Osteocyte (in vitro differentiated cells): Measurements from ENCODE around the gene TMEM87B. TPM values are rescaled to one million over a fixed set of nuclear protein-coding genes. Genes with fewer than 3 reads are reported as not detected.

ENCODE experiments used
- DNase-seq: peaks from one replicate; pipeline ENCODE4 v3.0.0; 2021; ENCODE audit warnings: mixed read lengths; ENCODE audit not compliant: unreplicated experiment; ENCODE audit errors: extremely low spot score
- H3K27ac Mint-ChIP-seq: one replicate; pipeline ENCODE4 v1.8.0; 2021; ENCODE audit warnings: mild to moderate bottlenecking, mixed read lengths; ENCODE audit not compliant: unreplicated experiment
- H3K27me3 Mint-ChIP-seq: one replicate; pipeline ENCODE4 v1.8.0; 2021; ENCODE audit warnings: mixed read lengths; ENCODE audit not compliant: unreplicated experiment
- H3K36me3 Mint-ChIP-seq: one replicate; pipeline ENCODE4 v1.8.0; 2021; ENCODE audit warnings: mixed read lengths; ENCODE audit not compliant: unreplicated experiment
- H3K4me1 Mint-ChIP-seq: one replicate; pipeline ENCODE4 v1.8.0; 2021; ENCODE audit warnings: mixed read lengths; ENCODE audit not compliant: unreplicated experiment
- H3K4me3 Mint-ChIP-seq: one replicate; pipeline ENCODE4 v1.8.0; 2021; ENCODE audit warnings: mild to moderate bottlenecking, moderate library complexity, mixed read lengths; ENCODE audit not compliant: unreplicated experiment
- H3K9me3 Mint-ChIP-seq: one replicate; pipeline ENCODE4 v1.8.0; 2021; ENCODE audit warnings: mixed read lengths; ENCODE audit not compliant: unreplicated experiment
- CTCF ChIP-seq: fragments of 200-600 bp; sonication (generic); IDR thresholded peaks from 2 replicates; pipeline ENCODE4 v1.5.0; 2021; ENCODE audit warnings: antibody characterized with exemption, mild to moderate bottlenecking, moderate library complexity
- total RNA-seq: library from RNA; stranded (reverse); gene quantifications from 2 replicates; pipeline ENCODE4 v1.2.1, GENCODE V29; 2021

Gene TMEM87B
- total RNA-seq, 1 donor from 2014 or later = 10.4 TPM

- H3K27me3 Mint-ChIP-seq = no peaks in the 10 kb centered on the region
- no peak for DNase-seq
- H3K4me3 Mint-ChIP-seq = no peak overlapping the region
- TF ChIP-seq CTCF = no peak
- H3K4me1 Mint-ChIP-seq = peaks cover 4% of the 10 kb centered on the region
- no peaks in the 10 kb centered on the region for H3K9me3 Mint-ChIP-seq
- no peak overlapping the region for H3K27ac Mint-ChIP-seq
- no peaks in the 10 kb centered on the region for H3K36me3 Mint-ChIP-seq
These were observed 106.5 kb downstream of the TMEM87B start for GRCh38 chr2:112161431-112162145.

GRCh38 chr2:112162341-112162740, 107.3 kb downstream of the TMEM87B start:
- H3K4me1 Mint-ChIP-seq = peaks cover 4% of the 10 kb centered on the region
- H3K27me3 Mint-ChIP-seq = no peaks in the 10 kb centered on the region
- no peaks in the 10 kb centered on the region for H3K36me3 Mint-ChIP-seq

GRCh38 chr2:112162956-112163355, 107.9 kb downstream of the TMEM87B start:
- H3K27ac Mint-ChIP-seq = no peak overlapping the region
- TF ChIP-seq CTCF = no peak
- no peaks in the 10 kb centered on the region for H3K9me3 Mint-ChIP-seq
- H3K4me3 Mint-ChIP-seq = no peak overlapping the region
- DNase-seq = no peak
- no peaks in the 10 kb centered on the region for H3K36me3 Mint-ChIP-seq
- peaks cover 4% of the 10 kb centered on the region for H3K4me1 Mint-ChIP-seq
- H3K27me3 Mint-ChIP-seq = no peaks in the 10 kb centered on the region

More at GRCh38 chr2:112162341-112162740, 107.3 kb downstream of the TMEM87B start:
- no peak overlapping the region for H3K27ac Mint-ChIP-seq
- H3K9me3 Mint-ChIP-seq = no peaks in the 10 kb centered on the region
- H3K4me3 Mint-ChIP-seq = no peak overlapping the region
- no peak for TF ChIP-seq CTCF
- no peak for DNase-seq

- no peak overlapping the region for H3K4me3 Mint-ChIP-seq
- H3K27me3 Mint-ChIP-seq = no peaks in the 10 kb centered on the region
- no peak overlapping the region for H3K27ac Mint-ChIP-seq
- no peak for TF ChIP-seq CTCF
- no peaks in the 10 kb centered on the region for H3K9me3 Mint-ChIP-seq
- H3K36me3 Mint-ChIP-seq = no peaks in the 10 kb centered on the region
- H3K4me1 Mint-ChIP-seq = peaks cover 4% of the 10 kb centered on the region
- DNase-seq = no peak
These were observed 108.5 kb downstream of the TMEM87B start for GRCh38 chr2:112163541-112163981.

GRCh38 chr2:112164876-112165275, 109.8 kb downstream of the TMEM87B start:
- DNase-seq = no peak
- peaks cover 4% of the 10 kb centered on the region for H3K4me1 Mint-ChIP-seq
- H3K4me3 Mint-ChIP-seq = no peak overlapping the region
- no peak for TF ChIP-seq CTCF
- H3K36me3 Mint-ChIP-seq = no peaks in the 10 kb centered on the region
- peaks cover 2% of the 10 kb centered on the region for H3K27me3 Mint-ChIP-seq
- no peak overlapping the region for H3K27ac Mint-ChIP-seq
- H3K9me3 Mint-ChIP-seq = no peaks in the 10 kb centered on the region
